GM23338 (cell line): ENCODE data around the gene CENPP.

Source experiments
- CREB1 ChIP-seq: fragments of 250-450 bp; sonication (Bioruptor Pico); IDR thresholded peaks from 2 replicates; pipeline ENCODE4 v1.5.0; 2020; ENCODE audit warnings: low read depth, mild to moderate bottlenecking, moderate library complexity
- EZH2 ChIP-seq: fragments of 200-600 bp; sonication (generic); IDR thresholded peaks from one replicate; pipeline ENCODE4 v1.8.0; 2017; ENCODE audit warnings: antibody characterized with exemption, mild to moderate bottlenecking, low read depth; ENCODE audit not compliant: unreplicated experiment
- EZH2phosphoT487 ChIP-seq: fragments of 200-600 bp; sonication (generic); IDR thresholded peaks from one replicate; pipeline ENCODE4 v1.8.1; 2018; ENCODE audit warnings: antibody characterized with exemption; ENCODE audit not compliant: unreplicated experiment
- JUNB ChIP-seq: IDR thresholded peaks from one replicate; pipeline ENCODE4 v1.6.1; 2016; ENCODE audit warnings: antibody characterized with exemption; ENCODE audit not compliant: unreplicated experiment
- NANOG ChIP-seq: IDR thresholded peaks from 2 replicates; pipeline ENCODE4 v1.6.1; 2016; ENCODE audit warnings: antibody characterized with exemption, borderline replicate concordance
- POLR2AphosphoS5 ChIP-seq: IDR thresholded peaks from 2 replicates; pipeline ENCODE4 v1.6.1; 2016; ENCODE audit warnings: antibody characterized with exemption, low read depth
- STAT1 ChIP-seq: IDR thresholded peaks from one replicate; pipeline ENCODE4 v1.6.1; 2016; ENCODE audit warnings: antibody characterized with exemption; ENCODE audit not compliant: unreplicated experiment
- ZNF114 ChIP-seq: fragments of 250-450 bp; sonication (Bioruptor Pico); IDR thresholded peaks from 2 replicates; pipeline ENCODE4 v1.5.0; 2020; ENCODE audit warnings: mild to moderate bottlenecking, moderate library complexity
- TF ChIP-seq, protein P1 (sequence below): IDR thresholded peaks from one replicate; pipeline ENCODE4 v1.6.1; 2018; ENCODE audit warnings: antibody characterized with exemption; ENCODE audit not compliant: unreplicated experiment
- TF ChIP-seq, protein P2 (sequence below), 2 experiments: fragments of 200-600 bp in 1 of 2; sonication (generic) in 1 of 2; conservative IDR thresholded peaks; 2 replicates each; pipeline versions ENCODE4 v1.5.1 to v1.6.1; 2016 to 2017; ENCODE audit warnings: antibody characterized with exemption in 2 of 2, low read depth in 2 of 2, mild to moderate bottlenecking in 2 of 2, moderate library complexity in 1 of 2
- TF ChIP-seq, protein P3 (sequence below): IDR thresholded peaks from 2 replicates; pipeline ENCODE4 v1.6.1; 2016; ENCODE audit warnings: antibody characterized with exemption

DNA sequence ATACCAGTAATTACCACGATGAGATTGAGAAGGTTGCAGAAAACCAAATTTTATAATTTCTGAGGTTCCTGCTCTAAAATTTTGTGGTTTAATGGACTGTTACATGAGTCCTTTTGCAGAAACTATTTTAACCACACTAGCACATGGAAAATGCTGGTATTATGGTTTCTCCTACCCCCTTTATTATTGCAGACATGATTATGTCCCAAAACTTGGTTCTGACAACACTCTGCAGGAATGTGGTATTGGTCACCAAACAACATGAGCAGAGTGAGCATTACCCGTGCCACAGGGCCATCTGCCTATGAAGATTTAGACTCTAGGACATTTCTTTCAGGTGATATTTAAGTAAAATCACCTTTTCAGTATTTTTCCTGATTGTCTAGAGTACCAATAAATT is 212.8 kb downstream of the CENPP start:
- TF ChIP-seq, protein P1, sequence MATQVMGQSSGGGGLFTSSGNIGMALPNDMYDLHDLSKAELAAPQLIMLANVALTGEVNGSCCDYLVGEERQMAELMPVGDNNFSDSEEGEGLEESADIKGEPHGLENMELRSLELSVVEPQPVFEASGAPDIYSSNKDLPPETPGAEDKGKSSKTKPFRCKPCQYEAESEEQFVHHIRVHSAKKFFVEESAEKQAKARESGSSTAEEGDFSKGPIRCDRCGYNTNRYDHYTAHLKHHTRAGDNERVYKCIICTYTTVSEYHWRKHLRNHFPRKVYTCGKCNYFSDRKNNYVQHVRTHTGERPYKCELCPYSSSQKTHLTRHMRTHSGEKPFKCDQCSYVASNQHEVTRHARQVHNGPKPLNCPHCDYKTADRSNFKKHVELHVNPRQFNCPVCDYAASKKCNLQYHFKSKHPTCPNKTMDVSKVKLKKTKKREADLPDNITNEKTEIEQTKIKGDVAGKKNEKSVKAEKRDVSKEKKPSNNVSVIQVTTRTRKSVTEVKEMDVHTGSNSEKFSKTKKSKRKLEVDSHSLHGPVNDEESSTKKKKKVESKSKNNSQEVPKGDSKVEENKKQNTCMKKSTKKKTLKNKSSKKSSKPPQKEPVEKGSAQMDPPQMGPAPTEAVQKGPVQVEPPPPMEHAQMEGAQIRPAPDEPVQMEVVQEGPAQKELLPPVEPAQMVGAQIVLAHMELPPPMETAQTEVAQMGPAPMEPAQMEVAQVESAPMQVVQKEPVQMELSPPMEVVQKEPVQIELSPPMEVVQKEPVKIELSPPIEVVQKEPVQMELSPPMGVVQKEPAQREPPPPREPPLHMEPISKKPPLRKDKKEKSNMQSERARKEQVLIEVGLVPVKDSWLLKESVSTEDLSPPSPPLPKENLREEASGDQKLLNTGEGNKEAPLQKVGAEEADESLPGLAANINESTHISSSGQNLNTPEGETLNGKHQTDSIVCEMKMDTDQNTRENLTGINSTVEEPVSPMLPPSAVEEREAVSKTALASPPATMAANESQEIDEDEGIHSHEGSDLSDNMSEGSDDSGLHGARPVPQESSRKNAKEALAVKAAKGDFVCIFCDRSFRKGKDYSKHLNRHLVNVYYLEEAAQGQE = no peak
- TF ChIP-seq, protein P2, sequence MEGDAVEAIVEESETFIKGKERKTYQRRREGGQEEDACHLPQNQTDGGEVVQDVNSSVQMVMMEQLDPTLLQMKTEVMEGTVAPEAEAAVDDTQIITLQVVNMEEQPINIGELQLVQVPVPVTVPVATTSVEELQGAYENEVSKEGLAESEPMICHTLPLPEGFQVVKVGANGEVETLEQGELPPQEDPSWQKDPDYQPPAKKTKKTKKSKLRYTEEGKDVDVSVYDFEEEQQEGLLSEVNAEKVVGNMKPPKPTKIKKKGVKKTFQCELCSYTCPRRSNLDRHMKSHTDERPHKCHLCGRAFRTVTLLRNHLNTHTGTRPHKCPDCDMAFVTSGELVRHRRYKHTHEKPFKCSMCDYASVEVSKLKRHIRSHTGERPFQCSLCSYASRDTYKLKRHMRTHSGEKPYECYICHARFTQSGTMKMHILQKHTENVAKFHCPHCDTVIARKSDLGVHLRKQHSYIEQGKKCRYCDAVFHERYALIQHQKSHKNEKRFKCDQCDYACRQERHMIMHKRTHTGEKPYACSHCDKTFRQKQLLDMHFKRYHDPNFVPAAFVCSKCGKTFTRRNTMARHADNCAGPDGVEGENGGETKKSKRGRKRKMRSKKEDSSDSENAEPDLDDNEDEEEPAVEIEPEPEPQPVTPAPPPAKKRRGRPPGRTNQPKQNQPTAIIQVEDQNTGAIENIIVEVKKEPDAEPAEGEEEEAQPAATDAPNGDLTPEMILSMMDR (conservative IDR thresholded peaks at IDR 0.05; ENCODE audit: low read depth in 2 of 2) = no peak
- TF ChIP-seq POLR2AphosphoS5 = no peak
- TF ChIP-seq, protein P3, sequence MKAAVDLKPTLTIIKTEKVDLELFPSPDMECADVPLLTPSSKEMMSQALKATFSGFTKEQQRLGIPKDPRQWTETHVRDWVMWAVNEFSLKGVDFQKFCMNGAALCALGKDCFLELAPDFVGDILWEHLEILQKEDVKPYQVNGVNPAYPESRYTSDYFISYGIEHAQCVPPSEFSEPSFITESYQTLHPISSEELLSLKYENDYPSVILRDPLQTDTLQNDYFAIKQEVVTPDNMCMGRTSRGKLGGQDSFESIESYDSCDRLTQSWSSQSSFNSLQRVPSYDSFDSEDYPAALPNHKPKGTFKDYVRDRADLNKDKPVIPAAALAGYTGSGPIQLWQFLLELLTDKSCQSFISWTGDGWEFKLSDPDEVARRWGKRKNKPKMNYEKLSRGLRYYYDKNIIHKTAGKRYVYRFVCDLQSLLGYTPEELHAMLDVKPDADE = no peak
- TF ChIP-seq EZH2 = no peak
- TF ChIP-seq JUNB = no peak
- TF ChIP-seq NANOG = no peak
- no peak for TF ChIP-seq ZNF114
- no peak for TF ChIP-seq CREB1 (CRISPR knock-in tag)
- TF ChIP-seq STAT1 = no peak
- no peak for TF ChIP-seq EZH2phosphoT487
